HG03565 (cell line): Measurements from ENCODE around the gene MED23.
A peak's percentile ranks its signal among the peaks of the same experiment; 100 is the strongest.

Source experiments
- ATAC-seq: cut with Tn5 transposase; IDR thresholded peaks from one replicate; pipeline ENCODE4 v1.9.1; 2021; ENCODE audit warnings: mild to moderate bottlenecking, moderate library complexity; ENCODE audit not compliant: unreplicated experiment

Gene MED23, protein sequence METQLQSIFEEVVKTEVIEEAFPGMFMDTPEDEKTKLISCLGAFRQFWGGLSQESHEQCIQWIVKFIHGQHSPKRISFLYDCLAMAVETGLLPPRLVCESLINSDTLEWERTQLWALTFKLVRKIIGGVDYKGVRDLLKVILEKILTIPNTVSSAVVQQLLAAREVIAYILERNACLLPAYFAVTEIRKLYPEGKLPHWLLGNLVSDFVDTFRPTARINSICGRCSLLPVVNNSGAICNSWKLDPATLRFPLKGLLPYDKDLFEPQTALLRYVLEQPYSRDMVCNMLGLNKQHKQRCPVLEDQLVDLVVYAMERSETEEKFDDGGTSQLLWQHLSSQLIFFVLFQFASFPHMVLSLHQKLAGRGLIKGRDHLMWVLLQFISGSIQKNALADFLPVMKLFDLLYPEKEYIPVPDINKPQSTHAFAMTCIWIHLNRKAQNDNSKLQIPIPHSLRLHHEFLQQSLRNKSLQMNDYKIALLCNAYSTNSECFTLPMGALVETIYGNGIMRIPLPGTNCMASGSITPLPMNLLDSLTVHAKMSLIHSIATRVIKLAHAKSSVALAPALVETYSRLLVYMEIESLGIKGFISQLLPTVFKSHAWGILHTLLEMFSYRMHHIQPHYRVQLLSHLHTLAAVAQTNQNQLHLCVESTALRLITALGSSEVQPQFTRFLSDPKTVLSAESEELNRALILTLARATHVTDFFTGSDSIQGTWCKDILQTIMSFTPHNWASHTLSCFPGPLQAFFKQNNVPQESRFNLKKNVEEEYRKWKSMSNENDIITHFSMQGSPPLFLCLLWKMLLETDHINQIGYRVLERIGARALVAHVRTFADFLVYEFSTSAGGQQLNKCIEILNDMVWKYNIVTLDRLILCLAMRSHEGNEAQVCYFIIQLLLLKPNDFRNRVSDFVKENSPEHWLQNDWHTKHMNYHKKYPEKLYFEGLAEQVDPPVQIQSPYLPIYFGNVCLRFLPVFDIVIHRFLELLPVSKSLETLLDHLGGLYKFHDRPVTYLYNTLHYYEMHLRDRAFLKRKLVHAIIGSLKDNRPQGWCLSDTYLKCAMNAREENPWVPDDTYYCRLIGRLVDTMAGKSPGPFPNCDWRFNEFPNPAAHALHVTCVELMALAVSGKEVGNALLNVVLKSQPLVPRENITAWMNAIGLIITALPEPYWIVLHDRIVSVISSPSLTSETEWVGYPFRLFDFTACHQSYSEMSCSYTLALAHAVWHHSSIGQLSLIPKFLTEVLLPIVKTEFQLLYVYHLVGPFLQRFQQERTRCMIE (N-terminal part only)

DNA sequence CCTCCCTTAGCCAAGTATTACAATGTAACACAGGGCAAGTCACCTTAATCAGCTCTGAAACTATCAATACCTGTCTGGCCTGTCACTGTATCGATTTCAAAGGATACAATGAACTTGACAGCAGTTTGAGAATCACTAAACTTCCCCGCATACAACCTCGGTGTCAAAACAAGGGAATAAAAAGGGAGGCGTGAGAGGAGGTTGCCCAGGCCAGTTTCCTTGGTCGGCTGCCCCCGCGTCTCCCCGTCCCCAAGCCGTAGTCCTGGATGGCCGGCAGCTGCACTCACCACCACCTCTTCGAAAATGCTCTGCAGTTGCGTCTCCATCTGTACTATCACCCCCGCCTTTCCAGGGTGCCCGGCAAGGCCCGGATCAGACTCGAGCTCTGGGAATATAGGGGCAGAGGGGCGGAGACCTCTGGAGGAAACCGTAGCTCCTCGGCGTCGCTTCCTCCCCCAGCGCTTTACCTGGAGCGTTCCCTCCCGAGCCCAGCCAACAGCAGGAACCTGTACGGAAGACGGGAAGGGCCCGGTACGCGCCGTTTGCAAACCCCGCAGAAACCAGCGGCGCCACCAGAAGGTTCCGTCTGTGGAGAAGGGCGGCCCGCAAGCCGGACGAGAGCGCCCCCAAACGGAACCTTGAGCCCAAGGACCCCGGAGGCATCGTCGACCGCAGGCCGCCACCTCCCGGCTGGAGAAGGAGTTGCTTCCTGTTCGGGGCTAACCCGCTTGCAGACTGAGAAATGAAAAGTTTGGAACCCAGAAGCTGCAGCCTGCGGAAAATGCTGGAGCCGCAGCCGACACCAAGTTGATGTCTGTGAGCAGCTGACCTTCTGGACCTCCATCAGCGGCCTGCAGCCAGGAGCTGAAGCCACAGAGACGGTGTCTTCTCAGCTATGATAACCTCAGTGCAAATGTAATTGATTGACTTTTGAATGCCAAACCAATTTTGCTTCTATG lies at the start of gene MED23:
Gene MED23, minus strand, starts transcription at position 519 of the 959 bp plus-strand sequence. Its CDS starts 193 bp downstream, at position 326.
- ATAC-seq, result peak; percentile 93

DNA sequence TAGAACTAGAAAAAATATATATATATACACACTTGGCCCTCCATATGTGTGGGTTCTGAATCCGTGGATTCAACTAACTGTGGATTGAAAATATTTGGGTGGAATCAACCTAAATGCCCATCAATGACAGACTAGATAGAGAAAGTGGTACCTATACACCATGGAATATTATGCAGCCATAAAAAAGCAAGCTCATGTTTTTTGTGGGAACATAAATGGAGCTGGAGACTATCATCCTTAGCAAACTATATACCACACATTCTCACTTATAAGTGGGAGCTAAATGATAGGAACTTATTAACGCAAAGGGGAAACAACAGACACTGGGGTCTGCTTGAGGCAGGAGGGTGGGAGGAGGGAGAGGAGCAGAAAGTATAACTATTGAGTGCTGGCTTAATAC lies 45.1 kb upstream of the MED23 start:
- ATAC-seq, result no peak

DNA sequence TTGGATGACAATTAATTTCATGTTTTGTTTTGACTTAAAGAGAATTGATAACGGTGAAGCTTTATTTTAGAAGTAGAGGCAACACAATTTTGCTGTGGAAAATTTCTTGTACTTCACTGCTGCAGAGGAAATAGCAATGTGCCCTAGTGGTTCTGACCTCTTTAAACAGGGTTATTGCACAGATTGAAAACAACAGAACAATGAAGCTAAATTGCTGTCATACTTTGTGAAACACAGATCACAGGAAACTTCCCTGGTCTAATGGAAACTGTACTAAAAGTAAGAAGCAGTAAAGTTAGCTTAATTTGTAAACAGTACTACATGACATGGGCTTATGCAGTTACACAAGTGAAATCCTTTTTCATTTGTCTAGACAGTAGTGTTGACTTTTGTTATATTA lies 41.8 kb upstream of the MED23 start:
- no peak for ATAC-seq

DNA sequence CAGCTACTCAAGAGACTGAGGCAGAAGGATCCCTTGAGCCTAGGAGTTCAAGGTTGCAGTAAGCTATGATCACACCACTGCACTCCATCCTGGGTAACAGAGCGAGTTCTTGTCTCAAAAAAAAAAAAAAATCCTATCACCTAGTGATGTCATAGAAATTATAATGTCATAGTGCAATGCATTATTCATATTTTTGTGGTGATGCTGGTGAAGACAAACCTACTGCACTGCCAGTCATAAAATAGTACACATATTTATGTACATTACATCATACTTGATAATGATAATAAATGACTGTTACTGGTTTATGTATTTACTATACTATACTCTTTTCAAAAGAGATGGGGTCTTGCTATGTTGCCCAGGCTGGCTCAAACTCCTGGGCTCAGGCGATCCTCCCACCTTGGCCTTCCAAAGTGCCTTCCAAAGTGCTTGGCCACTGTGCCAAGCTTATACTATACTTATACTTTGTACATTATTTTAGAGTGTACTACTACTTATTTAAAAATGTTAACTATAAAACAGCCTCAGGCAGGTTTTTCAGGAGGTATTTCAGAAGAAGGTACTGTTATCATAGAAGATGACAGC lies 35.6 kb upstream of the MED23 start:
- no peak for ATAC-seq

DNA sequence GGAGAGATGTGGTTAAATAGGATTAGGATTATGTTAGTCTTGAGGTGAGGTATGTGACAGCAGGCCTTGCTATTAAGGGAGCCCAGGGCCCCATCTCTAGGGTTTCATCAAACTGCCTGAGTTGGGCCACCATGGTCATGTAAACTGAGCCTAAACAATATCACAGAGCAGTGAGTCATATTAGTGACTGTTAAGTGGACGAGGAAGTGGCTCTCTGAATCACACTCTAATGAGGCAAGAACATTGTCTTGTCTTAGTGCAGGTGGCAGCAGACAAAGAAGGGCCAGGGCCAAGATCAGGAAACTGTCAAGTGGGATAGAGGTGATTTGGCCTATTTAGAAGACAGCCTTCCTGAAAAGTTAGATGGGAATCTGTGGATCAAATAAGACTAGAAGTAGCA lies 32.2 kb upstream of the MED23 start:
- no peak for ATAC-seq

GRCh38 chr6:131658287-131658686 lies 30.2 kb upstream of the MED23 start:
- ATAC-seq, result no peak

DNA sequence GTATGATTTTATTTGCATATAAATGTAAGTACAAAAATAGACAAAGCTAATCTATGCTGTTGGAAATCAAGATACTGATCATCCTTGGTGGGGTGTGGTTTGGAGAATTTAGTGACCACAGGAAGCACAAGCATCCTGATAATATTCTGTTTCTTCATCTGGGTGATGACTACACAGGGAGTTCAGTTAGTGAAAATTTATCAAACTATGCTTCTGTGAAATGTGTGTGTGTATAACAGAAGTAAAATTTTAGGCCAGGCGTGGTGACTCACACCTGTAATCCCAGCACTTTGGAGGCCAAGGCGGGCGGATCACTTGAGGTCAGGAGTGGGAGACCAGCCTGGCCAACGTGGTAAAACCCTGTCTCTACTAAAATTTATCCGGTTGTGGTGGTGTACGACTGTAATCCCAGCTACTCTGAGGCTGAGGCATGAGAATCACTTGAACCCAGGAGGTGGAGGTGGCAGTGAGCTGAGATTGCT lies 29.6 kb upstream of the MED23 start:
- ATAC-seq, result no peak

- ATAC-seq, result no peak
These were observed 29.2 kb upstream of the MED23 start for GRCh38 chr6:131657222-131657621.

- no peak for ATAC-seq
These were observed 28.6 kb upstream of the MED23 start for GRCh38 chr6:131656667-131657066.

GRCh38 chr6:131655951-131656350 lies 27.9 kb upstream of the MED23 start:
- no peak for ATAC-seq

DNA sequence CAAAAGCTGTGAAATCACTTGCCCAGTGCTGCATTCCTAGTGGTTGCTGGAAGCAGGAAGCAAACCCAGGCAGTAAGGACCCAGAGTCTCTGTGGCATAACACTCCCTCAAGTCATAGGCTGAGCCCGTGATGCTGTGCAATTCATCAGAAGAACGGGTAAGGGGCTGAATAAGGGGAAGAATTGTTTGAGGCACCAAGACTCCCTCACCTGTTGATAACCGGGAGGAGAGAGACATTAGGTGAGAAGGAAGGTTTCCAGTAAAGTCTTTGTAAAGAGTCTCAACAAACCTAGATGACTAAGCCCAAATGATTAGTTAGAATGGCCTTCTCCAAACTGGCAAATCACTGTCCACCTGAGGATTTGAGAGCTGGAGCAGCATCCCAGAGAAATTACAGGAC lies 27.3 kb upstream of the MED23 start:
- ATAC-seq, result no peak

- no peak for ATAC-seq
These were observed 26.3 kb upstream of the MED23 start for GRCh38 chr6:131654326-131654725.

DNA sequence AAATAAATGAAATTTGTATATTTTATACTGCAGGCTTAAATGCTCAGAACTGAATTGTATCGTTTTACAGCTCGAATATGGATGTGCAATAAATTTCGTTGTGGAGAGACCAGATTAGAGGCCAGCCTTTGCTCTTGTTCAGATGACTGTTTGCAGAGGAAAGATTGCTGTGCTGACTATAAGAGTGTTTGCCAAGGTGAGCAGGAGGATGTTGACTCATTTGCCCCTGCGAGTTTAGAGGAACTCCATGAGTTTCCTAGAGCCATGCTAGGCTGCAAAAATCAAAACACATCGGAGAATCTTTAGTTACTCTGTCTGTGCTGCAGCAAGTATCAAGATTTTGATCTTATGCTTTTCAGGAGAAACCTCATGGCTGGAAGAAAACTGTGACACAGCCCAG lies 24.4 kb upstream of the MED23 start:
- no peak for ATAC-seq

DNA sequence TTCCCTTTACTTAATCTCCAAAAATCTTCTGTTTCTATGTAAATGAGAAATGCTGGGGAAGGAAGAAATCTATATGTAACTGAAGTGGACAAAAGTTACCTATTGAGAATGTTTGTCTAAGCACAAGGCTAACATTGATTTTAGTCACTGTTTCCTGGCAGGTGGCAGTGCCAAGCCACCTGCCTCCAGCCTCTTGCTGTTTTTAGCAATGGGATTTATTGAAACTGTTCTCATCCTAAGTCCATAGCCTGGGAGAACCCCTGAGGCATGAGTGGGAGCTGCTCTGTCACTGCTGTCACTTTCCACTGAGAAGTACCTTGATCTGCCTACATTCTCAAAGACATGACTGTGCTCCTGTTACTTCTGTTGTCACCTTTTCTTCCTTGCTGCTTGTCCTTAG lies 23.7 kb upstream of the MED23 start:
- ATAC-seq, result no peak

DNA sequence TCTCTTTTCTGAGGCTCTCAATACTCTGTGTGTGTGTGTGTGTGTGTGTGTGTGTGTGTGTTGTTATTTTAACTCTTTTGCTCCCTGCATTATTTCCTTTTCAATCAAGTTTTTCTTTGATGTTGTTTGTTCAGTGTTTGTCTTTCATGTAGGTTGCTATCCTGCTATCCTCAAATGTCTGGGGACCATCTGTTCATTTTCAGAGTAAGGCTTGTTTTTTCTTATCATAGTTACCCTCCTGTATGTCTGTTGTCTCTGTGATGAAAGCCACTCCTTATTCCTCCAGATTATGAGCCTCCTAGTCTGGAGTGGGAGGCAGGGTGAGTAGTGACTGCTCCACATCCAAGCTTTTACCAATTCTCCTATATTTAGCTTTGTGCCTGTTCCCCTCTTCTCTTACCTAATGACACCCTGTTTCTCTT lies 18.2 kb upstream of the MED23 start:
- ATAC-seq, result no peak

GRCh38 chr6:131645846-131646245 lies 17.8 kb upstream of the MED23 start:
- ATAC-seq, result no peak

DNA sequence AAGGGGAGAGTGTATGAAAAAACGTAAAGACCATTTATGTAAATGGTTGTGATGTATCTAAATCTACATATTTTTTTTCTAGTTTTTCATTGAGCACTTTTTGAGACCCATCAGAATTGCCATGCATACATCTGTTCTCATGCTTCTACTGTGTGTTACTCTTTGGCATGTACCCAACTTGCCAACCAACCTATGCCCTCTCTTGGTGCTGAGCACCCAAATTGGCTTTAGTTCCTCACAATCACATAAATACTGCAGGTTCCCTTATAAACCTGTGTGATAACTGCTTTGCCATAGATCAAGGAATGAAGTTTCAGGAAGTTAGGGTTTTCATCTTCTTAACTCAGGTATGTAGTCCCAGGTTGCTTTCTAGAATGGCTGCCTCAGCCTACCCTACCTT lies 16.9 kb upstream of the MED23 start:
- ATAC-seq, result no peak

DNA sequence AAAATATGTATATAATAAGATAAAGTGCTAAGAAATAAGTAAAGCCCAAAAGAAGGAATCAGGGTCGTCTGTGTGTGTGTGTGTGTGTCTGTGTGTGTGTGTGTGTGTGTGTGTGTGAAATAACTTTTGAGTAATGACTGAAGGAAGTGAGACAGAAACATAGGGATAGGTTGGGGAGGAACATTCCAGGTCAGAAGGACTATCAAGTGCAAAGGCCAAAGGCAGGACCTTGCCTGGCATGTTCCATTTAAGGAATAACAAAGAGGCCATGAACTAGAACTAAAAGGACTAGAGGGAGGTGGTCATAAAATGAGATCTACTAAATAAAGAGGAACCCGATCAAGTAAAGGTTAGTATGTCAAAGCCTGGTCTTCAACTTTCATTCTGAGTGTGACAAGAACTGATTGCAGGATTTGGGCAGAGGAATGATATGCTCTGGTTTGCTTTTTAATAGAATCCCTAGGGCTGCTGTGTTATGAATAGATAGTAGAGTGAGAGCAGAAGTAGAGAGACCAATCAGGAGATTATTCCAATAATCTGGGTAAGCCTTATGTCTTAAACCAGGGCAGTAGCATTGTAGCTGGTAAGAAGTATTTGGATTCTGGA lies 15.9 kb upstream of the MED23 start:
- no peak for ATAC-seq

GRCh38 chr6:131642987-131643611 lies 15.1 kb upstream of the MED23 start:
- no peak for ATAC-seq
